Central memory CD4-positive, alpha-beta T cell (primary cell): ENCODE data around the gene FN3KRP.
"Not testable (repeated sequence)": the region's sequence is repeated elsewhere in the genome, so short reads cannot be mapped to it uniquely, and the experiment has no call there.

Source experiments
- DNase-seq: peaks from one replicate; pipeline ENCODE4 v3.0.0; 2022

FN3KRP gene

DNA sequence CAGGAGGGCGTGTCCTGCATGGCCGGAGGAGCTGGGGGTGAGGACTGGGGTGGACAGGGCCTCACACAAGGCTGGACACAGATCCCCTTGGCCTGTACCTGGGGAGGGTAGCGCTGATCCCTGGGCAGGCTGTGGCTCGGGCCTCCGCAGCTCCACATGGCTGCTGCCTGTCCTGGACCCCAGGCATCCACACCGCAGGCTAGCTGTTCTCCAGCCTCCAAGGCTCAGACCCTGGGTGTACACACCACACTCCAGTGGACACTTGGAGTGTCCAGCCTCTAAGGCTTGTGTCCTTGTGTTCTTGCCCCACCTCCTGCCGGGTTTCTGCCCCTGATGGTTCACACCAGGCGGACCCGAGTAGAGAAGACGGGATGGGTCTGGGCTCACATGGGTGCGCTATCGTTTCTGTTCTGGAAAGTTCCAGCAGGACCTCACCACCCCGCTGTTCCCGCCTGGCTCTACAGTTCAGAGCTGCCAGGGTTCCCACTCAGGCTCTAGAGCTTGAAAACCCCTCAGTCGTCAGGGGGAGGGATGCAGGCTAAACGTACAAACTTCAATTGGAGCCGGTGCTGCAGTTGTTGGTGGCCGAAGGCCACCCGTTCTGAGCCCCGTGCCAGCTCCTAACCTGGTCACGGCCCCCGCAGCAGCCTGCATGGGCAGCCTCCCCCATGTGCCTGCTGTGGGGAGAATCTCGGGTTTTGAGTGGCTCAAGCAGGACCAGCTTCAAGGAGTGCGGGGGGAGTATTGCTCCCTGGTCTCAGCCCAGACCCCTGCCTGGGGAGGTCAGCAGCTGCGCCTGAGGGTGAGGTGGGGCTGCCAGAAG, 6.6 kb upstream of the FN3KRP start:
- DNase-seq = no peak

DNA sequence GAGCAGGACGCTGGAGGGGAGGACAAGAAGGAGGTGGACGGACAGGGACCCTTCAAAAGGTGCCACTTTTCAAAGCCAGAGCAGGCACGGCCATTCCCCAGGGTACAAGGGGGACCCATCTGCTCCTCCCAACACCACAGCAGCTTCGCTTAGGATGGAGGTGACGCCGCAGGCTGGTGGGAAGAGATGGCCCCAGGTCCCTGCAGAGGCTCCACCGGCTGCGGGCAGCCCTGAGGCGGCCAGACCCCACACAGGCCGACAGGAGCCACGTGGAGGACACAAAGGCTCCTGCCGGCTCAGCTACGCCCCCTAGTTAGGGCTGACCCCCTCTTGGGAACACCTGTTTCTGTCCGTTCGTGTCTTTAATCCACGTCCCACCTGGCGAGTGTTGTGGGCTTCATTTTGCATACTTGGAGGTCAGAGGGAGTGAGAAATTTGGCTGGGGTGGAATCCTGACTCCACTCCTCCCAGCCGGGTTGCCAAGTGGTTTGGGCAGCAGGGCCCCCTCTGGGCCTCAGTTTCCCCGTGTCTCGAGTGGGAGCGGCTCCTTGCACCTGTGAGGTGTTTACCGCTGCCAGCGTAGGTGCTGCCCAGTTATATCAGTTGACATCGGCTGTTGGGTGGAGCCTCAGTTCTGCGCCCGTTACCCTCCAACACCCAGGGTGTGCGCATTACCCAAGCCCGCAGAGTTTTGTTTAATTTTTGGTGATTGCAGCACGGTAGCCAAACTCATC, 5.8 kb upstream of the FN3KRP start:
- no peak for DNase-seq

DNA sequence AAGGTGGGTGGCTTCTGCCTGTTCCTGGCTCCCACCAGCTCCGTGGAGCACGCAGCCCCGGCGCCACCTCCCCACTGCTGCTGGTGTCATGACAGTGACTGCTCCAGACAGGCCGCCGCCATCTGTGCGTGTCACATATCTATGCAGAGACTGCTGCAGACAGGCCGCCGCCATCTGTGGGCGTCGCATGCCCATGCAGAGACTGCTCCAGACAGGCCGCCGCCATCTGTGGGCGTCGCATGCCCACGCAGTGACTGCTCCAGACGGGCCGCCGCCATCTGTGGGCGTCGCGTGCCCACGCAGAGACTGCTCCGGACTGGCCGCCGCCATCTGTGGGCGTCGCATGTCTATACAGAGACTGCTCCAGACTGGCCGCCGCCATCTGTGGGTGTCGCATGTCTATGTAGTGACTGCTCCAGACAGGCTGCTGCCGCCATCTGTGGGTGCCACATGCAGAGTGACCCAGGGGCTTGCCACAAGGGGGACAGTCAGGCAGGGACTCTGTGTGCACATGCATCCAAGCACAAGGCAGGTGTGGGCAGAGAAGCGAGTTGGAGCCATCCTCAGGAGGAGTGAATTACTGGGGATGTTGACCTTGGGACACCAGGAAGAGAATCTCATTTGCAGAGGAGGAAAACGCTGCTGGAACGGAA, 3.3 kb upstream of the FN3KRP start:
- DNase-seq = no peak

DNA sequence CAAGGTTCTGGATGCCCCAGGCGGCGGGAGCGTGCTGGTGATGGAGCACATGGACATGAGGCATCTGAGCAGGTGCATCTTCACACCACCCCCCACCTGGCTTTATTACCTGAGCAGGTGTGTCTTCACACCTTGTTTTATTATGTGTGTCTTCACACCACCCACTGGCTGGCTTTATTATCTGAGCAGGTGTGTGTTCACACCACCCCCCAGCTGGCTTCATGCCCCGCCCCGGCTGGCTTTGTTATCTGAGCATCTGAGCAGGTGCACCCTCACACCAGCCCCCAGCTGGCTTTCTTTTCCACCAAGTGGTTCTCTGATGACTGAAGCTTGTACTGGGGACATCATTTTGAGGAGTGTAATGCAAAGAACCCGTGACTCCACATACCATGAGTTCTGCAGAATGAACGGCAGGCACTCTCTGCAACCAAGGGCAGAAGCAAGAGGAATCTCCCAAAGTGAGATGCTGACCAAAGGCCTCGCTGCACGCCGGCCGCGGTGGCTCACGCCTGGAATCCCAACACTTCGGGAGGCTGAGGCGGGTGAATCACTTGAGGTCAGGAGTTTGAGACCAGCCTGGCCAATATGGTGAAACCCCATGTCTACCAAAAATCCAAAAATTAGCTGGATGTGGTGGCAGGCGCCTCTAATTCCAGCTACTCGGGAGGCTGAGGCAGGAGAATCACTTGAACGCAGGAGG, 2.6 kb downstream of the FN3KRP start:
- DNase-seq = no peak

DNA sequence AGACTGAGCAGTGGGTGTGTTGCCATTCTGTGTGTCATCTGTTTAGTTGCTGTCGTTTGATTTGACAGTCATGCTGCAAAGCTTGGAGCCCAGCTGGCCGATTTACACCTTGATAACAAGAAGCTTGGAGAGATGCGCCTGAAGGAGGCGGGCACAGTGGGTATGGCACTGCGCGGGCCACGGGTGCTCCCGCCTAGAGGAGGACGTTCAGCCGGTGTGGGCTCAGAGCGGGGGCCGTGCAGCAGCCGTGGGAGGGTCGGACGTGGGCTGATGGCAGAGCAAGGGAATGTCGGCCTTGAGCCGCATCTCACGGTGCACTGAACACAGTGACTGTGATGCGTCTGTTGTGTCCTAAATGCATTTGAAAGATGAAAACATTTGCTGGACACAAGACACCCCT, 3.7 kb downstream of the FN3KRP start:
- no peak for DNase-seq

DNA sequence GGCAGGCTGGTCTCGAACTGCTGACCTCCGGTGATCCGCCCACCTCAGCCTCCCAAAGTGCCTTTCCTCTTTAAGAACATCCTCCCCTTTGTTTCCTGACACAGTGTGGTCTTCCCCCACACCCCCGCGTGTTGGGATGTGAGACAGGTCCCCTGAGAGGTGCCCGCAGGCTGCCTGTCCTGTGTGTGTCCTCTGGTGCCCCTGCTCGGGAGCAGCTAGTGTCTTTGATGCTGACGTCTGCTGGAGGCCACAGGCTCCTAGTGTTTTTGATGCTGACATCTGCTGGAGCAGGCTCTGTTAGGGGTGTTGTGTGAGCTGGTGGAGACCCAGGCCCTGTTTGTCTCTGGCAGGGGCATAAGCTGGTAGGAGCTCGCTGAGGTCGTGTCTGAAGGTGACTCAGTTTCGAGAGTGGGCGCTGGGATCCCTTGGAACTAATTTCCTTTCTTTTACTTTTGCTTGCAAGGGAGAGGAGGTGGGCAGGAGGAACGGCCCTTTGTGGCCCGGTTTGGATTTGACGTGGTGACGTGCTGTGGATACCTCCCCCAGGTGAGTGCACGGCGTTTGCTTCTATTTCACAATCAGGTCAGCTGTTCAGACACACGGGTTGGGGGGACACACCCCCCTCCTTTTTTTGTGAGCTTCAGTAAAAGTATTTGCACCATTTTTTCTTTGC, 6.0 kb downstream of the FN3KRP start:
- DNase-seq = no peak

DNA sequence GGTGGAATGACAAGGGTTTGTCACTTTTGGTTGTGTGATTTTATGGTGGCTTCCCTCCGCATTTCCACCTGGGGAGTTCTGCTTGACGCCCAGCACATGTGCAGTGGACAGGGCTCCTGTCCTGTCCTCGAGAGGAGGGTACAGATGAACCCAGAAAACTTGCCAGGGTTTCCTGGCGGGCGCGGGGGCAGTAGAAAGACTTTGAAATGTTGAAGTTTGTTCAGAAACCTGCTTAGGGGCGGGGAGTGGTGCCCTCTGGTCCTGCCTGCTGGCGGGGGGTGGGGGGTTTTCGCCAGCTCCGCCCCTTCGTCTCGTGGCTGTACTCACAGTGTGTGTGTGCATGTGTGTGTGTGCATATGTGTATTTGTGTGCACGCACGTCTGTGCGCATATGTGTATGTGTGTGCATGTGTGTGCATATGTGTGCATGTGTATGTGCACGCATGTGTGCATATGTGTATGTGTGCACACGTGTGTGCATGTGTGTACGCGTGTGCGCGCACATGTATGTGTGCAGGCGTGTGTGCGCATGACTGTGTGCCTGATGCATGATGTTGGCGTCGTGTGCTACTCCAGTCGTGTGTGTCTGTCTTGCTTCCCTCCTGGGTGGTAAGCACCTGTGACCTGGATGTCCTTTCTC, 6.8 kb downstream of the FN3KRP start:
- no peak for DNase-seq

DNA sequence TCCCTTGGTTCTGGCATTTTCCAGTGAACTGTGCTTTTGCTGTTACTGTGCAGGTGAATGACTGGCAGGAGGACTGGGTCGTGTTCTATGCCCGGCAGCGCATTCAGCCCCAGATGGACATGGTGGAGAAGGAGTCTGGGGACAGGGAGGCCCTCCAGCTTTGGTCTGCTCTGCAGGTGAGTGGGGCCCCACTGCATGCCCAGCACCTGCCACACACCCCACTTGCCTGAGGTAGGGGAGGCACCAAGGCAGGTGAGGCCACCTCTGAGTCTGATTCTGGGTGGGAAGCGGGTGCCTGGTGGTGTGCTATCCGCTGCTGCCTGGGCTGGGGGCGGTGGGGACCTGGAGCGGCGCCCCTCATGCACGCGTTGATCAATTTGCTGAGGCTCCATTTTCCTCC, 9.9 kb downstream of the FN3KRP start:
- DNase-seq = no peak

DNA sequence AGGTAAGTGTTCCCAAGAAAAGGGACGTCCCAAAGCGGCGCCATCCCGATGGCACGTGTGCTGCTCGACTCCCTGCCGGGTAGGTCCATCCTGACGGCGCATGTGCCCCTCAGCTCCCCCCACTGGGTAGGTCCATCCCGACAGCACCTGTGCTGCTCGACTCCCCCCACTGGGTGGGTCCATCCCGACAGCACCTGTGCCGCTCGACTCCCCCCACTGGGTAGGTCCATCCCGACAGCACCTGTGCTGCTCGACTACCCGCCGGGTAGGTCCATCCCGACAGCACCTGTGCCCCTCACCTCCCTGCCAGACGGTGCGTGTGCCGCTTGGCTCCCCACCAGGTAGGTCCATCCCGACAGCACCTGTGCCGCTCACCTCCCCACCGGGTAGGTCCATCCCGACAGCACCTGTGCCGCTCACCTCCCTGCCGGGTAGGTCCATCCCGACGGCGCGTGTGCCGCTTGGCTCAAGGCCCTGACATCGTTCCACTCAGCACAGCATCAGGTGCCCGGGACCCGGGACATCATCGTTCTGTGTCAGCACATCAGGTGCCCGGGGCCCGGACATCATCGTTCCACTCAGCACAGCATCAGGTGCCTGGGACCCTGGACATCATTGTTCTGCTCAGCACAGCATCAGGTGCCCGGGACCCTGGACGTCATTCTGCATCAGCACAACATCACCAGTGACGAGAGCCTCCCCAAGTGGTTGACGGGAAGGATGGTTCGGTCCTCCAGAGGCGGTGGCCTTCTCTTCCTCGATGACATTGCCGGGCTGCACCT, 13.2 kb downstream of the FN3KRP start:
- DNase-seq = no peak

DNA sequence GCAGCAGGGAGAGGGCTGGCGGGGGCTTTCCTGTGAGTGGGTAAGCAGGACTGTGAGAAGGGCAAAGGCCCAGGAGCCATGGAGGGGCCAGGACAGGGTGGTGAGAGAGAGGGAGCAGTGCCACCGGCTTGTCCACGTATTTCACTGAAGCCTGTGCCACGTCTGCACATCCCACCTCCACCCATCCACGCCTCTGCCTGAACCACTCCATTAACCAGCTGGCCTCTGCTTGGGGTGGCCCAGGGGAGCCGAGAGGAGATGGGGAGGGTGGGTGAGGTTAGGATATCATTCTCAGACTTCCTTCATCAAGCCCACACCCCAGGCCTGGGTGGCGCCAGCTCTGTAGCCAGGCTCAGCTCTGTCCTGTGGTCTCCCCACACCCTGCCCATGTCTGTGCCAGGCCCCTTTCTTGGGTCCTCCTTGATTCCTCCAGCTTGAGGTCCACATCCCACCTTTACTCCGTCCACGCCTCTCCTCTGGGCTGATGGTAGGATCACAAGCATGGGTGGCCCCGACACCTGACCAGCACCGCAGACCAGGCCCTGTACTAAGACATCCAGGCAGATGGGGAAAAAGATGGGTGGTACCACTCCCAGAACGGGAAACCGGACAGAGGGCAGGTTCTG, 15.7 kb downstream of the FN3KRP start:
- DNase-seq = no peak

DNA sequence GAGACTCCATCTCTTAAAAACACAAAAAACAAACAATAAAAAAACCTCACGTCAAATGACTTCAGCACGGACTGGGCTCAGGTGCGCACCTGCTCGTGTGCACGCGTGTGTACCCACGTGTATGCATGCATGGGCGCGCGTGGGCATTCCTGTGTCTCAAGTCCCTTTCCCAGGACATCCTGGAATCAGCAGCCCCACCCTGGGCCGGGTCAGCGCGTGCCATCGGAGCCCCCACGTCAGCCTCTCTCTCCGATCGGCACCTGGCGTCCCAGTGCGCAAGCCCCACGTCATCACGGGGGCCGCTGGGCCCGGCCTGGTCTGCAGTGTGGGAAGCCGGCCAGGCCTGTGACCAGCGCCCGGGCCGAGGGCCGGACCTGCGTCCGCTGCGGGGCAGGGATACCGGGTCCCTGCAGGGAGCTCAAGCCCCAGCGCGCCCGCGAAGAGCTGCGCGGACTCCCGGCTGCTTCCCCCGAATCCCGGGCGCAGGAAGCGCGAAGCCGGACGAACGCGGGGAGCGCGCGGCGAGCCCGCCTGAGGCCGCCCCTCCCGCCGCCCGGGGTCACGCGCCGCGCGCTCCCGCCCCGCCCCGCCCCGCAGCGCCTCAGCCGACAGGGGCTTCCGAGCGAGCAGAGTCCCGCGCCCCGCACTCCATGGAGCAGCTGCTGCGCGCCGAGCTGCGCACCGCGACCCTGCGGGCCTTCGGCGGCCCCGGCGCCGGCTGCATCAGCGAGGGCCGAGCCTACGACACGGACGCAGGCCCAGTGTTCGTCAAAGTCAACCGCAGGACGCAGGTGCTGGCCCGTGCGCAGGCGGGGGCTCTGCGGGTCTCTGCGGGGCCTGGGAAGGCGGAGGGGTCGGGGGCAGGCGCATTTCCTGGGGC, 18.7 kb downstream of the FN3KRP start, which contains the start of gene FN3K:
FN3K (plus strand) TSS at position 629 of the 880 bp plus-strand sequence; CDS start at position 651, 22 bp downstream.
- no peak for DNase-seq

DNA sequence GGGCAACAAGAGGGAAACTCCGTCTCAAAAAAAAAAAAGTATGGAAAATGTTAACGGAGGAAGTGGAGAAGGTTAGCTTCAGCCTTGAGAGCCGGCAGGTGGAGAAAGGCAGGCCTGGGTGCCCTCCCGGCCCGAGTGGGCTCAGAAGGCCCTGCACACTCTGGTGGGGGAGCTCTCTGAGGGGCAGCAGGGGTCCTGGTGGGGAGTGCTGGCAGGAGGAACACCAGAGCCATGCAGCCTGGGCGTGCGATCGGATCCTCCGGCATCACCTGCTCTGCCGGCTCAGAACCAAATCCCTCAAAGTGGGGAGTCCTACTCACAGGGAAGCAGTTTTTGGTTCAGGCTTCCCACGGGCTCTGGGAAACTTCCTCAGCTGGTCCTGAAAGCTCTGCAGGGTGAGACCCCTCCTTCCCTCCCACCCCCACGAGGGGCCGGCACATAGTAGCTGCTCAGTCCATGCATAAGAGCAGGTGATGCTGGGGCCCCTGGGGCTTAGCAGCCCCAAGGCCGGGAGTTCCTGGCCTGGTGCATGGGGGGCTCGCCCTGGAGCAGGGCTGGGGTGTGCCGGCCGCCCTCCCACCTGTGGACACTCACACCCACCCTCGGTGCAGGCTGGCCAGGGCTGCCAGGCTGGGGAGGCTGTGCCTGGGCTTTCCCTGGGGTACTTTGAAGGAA, 20.1 kb downstream of the FN3KRP start:
- no peak for DNase-seq

DNA sequence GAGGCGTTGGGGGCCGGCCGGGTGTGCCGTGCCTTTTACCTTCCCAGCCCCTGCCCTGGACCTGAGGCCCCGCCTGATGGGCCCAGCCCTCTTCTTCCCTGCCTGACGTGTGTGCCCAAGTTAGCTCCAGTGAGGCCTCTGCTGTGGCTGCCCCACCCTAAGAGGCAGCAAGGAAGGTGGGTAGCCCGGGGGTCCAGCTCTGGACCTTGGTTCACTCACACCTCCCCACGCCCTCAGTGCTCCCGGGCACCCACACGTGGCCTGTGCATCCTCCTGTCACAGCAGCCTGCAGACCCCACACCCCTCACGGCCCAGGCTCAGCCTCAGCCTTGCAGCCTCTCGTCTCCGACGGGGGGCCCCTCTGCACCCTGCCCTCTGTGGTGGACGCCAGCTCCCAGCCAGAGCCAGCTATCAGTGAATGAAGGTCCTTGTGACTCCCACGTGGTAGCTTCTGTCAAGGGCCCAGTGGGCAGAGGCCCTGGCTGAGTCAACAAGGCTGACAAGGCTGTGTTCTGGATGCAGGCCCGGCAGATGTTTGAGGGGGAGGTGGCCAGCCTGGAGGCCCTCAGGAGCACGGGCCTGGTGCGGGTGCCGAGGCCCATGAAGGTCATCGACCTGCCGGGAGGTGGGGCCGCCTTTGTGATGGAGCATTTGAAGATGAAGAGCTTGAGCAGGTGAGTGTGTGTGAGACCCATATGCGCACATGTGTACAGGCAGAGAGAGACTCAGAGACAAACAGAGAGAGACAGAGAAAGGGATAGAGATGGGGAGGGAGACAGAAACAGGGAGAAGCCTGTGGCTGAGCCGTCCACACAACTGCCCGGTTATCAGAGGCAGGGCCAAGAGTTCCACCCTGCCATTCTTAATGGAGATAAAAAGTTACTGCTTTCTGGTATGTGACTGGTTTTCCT, 21.7 kb downstream of the FN3KRP start:
- DNase-seq = no peak

DNA sequence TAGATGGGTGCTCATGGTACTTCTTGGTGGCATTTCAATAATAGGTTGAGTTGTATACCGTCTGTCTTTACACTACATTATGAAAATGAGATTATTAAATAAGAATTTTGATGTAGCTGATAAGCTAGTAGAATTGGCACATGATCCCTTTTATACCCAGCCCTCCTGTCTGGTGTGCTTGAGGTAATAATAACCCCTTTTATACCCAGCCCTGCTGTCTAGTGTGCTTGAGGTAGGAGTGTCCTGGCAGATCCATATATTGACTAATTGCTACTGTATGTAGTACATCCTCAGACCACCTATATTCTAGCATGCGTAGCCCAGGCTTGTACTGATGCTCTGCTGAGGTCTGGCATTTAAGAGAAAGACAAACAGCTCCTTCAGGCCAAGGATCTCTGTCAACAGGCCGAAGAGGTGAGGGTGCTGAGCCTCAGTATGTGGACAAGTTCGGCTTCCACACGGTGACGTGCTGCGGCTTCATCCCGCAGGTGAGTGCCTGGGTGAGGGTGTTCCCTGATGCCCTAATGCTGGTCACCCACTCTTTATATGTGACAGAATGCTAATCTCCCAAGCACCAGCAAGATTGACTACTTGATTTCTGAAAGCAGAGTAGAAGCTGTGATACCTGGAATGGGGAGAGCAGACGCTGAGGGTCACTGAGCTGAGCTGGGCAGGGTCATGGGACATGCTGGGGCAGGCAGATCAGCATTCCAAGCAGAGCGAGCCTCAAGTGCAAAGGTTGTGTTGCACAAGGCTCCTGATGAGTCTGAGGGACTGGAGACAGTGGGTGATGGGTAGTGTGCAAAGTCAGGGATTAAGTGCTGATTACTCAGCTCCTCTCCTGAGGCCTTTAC, 24.6 kb downstream of the FN3KRP start:
- no peak for DNase-seq

DNA sequence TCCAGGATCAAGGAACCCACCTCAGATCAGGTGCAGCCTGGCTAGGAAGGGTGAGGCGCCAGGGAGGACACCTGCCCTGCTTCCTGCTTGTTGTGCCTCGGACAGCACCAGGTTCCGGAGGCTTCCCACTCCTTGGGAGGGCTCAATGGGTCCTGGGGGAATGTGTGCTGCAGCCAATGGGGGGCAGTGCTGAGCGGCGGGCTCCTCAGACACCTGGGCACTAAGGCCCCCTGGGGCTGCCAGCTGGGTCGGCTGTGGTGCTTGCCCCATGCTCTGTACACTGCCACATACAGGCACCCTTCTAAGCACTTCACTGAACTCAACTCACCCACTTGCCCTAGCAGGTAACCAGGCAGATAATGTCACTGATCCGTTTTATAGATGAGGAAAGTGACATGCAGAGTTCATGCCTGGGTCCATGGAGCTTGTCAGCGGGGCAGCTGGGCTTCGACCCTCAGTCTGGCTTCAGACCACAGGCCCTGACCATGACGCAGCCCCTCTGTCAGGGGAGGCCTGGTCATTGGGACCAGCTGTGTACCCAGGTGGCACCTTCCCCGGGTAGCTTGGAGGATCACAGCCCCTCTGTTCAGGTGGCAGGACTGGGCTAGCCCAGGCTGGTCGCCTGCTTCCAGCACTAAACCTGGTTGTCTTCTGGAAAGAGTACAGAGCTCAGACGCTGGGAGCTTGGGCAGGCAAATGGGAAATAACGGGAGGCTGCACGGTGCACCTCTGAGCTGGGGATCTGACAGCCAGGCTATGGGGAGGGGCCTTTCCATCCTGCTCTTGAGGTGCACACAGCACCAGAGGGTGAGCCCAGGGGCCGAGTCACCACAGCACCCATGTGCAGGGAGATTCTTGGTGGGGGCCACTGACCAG, 27.1 kb downstream of the FN3KRP start:
- DNase-seq = no peak

DNA sequence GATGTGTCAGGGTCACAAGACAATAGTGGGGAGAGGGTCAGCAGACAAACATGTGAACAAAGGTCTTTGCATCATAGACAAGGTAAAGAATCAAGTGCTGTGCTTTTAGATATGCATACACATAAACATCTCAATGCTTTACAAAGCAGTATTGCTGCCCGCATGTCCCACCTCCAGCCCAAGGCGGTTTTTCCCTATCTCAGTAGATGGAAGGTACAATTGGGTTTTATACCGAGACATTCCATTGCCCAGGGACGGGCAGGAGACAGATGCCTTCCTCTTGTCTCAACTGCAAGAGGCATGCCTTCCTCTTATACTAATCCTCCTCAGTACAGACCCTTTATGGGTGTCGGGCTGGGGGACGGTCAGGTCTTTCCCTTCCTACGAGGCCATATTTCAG, 28.2 kb downstream of the FN3KRP start:
- not testable (repeated sequence) for DNase-seq
